A549 (cell line): Measurements from ENCODE around the gene HLCS.

Experiments used
- HOXA7 ChIP-seq: fragments of 250-450 bp; sonication (Bioruptor Pico); IDR thresholded peaks from 2 replicates; pipeline ENCODE4 v1.5.0; 2020; ENCODE audit warnings: mild to moderate bottlenecking, moderate library complexity
- MAFK ChIP-seq: fragments of 450-650 bp; IDR thresholded peaks from 2 replicates; pipeline ENCODE4 v1.6.1; 2014; ENCODE audit not compliant: partially characterized antibody
- TF ChIP-seq, protein P1 (sequence below): fragments of >200 bp; sonication (Bioruptor Twin); formaldehyde crosslinking; IDR thresholded peaks from 3 replicates; pipeline ENCODE4 v1.5.1; 2016
- TF ChIP-seq, protein P2 (sequence below): fragments of >200 bp; sonication (Bioruptor Twin); formaldehyde crosslinking; IDR thresholded peaks from 3 replicates; pipeline ENCODE4 v1.6.1; 2016

DNA sequence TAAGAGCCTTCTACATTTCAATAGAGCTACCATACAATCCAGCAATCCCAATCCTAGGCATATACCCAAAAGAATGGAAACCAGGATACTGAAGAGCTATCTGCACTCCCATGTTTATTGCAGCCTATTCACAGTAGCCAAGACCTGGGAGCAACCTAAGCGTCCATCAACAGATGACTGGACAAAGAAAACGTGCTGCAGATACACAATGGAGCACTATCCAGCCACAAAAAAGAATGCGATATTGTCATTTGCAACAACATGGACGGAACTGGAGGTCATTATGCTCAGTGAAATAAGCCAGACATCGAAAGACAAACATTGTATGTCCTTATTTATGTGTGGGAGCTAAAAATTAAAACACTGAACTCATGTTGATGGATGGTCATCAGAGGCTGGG is 115.3 kb downstream of the HLCS start:
- TF ChIP-seq, protein P1, sequence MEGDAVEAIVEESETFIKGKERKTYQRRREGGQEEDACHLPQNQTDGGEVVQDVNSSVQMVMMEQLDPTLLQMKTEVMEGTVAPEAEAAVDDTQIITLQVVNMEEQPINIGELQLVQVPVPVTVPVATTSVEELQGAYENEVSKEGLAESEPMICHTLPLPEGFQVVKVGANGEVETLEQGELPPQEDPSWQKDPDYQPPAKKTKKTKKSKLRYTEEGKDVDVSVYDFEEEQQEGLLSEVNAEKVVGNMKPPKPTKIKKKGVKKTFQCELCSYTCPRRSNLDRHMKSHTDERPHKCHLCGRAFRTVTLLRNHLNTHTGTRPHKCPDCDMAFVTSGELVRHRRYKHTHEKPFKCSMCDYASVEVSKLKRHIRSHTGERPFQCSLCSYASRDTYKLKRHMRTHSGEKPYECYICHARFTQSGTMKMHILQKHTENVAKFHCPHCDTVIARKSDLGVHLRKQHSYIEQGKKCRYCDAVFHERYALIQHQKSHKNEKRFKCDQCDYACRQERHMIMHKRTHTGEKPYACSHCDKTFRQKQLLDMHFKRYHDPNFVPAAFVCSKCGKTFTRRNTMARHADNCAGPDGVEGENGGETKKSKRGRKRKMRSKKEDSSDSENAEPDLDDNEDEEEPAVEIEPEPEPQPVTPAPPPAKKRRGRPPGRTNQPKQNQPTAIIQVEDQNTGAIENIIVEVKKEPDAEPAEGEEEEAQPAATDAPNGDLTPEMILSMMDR = no peak
- TF ChIP-seq HOXA7 (CRISPR knock-in tag) = no peak
- TF ChIP-seq, protein P2, sequence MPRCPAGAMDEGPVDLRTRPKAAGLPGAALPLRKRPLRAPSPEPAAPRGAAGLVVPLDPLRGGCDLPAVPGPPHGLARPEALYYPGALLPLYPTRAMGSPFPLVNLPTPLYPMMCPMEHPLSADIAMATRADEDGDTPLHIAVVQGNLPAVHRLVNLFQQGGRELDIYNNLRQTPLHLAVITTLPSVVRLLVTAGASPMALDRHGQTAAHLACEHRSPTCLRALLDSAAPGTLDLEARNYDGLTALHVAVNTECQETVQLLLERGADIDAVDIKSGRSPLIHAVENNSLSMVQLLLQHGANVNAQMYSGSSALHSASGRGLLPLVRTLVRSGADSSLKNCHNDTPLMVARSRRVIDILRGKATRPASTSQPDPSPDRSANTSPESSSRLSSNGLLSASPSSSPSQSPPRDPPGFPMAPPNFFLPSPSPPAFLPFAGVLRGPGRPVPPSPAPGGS = no peak
- no peak for TF ChIP-seq MAFK
